ENCODE data around the gene FOXE1. TPM values are rescaled to one million over a fixed set of nuclear protein-coding genes. Genes with fewer than 3 reads are reported as not detected.

Gene FOXE1
- polyA plus RNA-seq, 4 donors, result 0.04 to 0.06 TPM; not detected in 2

- no peak for DNase-seq (ENCODE audit: low read depth in 4 of 4, low spot score in 3 of 4)
Observed at GRCh38 chr9:97847474-97848214, 5.4 kb upstream of the FOXE1 start.

GRCh38 chr9:97848215-97848479 lies 4.9 kb upstream of the FOXE1 start:
- no peak for DNase-seq (ENCODE audit: low read depth in 4 of 4, low spot score in 3 of 4)

DNA sequence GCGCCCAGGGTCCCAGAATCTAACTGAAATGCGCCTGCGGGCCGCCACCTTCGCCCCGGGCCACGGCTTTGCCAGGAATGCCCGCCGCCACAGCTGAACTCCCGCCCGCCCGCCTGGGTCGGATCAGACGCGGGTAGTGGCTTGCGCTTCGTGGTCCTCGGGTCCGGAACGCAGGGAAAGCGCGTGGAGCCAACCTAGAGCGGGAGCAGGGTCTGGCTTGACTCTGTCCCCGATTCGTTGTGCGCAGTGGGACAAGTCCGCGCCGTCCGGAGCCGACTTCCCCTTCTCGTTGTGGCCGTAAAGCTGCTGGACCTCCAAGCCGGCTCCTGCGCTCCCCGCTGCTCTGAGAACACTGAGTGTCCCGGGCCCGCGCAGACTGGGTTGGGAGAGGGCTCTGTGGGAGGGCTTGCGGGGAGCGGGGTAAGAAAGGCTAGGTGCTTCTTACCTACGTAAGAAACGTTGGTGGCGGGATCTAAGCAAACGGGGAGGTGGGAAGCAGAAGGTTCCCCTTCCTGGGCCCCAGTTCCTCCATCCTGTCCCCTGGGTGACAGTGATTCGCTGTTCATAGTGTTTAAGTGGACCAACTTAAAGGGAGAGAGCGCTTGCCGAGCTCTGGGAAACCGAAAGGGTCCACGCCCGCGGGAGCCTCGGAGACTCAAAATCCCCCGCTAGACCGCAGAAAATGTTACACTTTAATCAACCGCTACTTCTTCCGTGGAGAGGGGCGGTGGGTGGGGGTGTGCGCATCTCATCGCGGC lies 4.4 kb upstream of the FOXE1 start:
- no peak for DNase-seq (ENCODE audit: low read depth in 4 of 4, low spot score in 3 of 4)

DNA sequence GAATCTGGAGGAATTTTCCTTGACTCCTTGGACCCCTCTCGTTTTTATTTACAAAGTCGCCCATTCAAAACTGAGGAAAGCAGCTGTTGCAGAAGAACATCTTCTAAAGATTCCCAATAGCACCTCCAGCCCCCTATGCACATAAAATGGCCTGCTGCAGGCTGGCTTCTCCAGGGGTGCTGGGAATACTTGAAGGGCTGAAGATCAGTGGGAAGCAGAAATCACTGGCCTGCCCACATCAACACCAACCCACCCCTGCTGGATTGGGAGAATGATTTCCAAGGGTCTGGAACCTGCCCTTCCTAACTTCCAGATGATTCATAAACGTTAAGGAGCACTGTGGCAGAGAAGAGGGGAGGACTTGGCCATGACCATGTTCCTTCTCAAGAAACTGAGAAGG lies 3.0 kb upstream of the FOXE1 start:
- DNase-seq (ENCODE audit: low read depth in 4 of 4, low spot score in 3 of 4), result no peak

DNA sequence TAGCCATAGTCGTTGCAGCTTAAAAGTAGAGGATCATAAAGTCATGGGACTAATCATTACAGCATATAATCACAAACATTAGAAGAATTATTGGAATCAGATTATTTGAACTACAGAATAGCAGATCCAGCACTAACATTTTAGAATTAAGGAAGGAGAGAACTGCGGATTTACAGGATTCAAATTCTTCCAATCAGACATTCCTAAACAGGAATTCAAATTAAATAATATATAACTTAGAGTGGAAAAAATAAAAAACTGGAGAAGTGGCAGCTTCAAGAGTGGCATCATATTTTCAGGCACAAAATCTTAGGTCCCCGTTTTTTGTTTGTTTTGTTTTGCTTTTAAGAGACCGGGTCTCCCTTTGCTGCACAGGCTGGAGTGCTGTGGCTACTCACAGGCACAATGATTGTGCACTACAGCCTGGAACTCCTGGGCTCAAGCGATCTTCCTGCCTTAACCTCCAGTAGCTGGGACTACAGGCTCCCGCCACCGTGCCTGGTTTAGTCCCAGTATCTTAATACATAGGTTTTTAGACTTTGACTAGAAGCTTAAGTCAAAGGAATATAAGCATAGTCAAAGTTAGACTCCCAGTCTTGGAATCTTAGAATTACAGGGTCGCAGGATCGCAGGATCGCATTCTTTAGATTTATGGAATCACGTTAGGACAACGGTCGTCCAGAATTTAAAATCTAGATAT lies 2.1 kb upstream of the FOXE1 start:
- DNase-seq (ENCODE audit: low read depth in 4 of 4, low spot score in 3 of 4), result no peak

DNA sequence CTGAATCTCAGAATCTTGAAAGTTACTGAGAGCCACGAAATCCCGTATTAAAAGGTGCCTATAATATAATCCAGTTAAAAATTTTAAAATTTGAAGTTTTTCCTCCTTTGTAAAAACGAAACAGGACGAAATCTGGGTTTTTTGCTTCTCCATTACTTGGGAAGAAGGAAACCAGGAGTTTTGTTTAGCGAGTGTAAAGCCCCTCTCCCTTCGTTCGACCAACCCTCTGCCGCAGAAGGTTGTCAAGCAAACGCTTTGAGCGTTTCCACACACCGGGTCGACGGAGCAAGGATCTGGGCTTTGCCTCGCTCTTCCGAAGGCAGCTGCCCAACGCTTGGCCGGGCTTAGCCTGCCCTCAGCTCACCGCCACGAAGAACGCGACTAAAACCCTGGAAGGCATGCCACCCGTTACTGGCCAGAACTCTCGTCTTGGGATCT lies 1.6 kb upstream of the FOXE1 start:
- no peak for DNase-seq (ENCODE audit: low read depth in 4 of 4, low spot score in 3 of 4)

- DNase-seq (ENCODE audit: low read depth in 4 of 4, low spot score in 3 of 4), result no peak
Observed at GRCh38 chr9:97852001-97852398, 1.0 kb upstream of the FOXE1 start.

- DNase-seq (ENCODE audit: low read depth in 4 of 4, low spot score in 3 of 4), result no peak
Observed at GRCh38 chr9:97852399-97853055, 499 bp upstream of the FOXE1 start.

GRCh38 chr9:97853844-97854695 lies 1.0 kb downstream of the FOXE1 start:
- no peak for DNase-seq (ENCODE audit: low read depth in 4 of 4, low spot score in 3 of 4)

GRCh38 chr9:97854696-97855485 lies 1.9 kb downstream of the FOXE1 start:
- no peak for DNase-seq (ENCODE audit: low read depth in 4 of 4, low spot score in 3 of 4)

DNA sequence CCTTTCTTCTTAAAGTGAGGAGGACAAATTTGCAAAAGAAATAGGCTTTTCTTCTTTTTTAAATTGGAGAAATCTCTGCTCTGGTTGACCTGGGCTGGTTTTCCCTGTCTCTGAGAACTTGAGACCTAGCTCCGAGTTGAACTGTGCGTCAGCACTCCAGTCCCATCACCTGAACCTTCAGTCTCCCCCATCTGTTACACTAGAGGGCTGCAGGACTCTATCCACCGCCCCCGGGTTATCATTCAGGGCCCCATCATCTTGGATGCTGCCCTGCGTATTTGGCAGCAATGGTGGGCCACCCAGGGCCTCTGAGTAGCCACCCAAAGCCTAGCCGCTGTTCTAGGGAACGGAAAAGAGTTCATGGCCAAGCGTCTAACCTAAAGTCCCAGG lies 2.5 kb downstream of the FOXE1 start:
- DNase-seq (ENCODE audit: low read depth in 4 of 4, low spot score in 3 of 4), result no peak

DNA sequence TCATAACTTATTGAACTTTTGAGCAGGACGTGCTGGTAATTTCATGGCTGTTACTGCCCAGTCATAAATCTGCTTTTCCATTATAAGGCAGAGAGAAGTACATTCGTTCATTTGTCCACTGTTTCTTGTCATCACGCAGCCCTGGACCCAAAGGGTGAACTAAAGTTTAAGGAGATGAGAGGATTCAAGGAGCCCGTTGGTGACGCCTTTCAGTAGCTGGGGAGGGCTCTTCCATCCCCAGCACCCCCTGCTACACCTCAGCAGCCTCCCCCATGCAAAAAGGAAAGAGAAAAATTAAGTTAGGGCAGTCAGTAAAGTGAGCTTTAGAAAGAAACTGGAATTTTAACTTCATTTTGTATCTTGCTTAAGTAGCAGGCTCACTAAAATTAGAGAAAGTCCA lies 2.9 kb downstream of the FOXE1 start:
- no peak for DNase-seq (ENCODE audit: low read depth in 4 of 4, low spot score in 3 of 4)

DNA sequence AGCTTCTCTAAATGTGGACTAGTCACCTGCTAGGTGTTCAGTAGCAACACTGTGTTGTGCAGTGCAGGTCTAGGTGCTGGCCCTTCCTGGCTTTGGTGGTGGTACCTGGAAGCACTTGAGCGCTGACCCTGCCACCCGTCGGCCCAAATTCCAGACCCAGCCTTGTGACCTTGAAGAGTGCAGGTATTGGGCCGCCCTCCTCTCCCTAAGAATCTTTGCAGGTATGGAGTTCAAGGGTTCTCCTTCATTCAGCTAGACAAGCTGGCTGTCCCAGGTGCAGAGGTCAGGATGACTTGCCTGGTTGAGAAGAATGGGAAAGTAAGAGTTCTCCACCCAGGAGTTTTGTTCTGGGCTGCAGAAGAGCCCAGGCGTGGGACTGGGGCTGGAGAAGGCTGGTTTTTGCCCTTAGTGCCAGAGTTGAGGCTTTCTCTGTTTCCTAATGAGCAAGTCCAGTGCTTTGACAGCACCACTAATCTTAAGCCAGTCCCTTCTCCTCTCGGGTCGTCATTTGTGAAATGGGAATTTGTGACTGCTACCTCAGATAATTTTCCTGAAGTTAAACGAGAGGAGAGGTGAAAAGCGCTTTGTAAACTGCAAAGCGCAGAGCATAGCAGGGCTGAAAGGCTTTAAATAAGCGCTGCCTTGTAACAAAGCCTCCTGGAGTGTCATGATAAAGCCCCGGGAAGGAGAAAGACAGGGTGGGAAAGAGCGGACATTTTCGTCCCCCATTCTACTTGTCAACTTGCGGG lies 4.0 kb downstream of the FOXE1 start:
- DNase-seq (ENCODE audit: low read depth in 4 of 4, low spot score in 3 of 4), result no peak

- no peak for DNase-seq (ENCODE audit: low read depth in 4 of 4, low spot score in 3 of 4)
Observed at GRCh38 chr9:97857606-97858392, 4.8 kb downstream of the FOXE1 start.

DNA sequence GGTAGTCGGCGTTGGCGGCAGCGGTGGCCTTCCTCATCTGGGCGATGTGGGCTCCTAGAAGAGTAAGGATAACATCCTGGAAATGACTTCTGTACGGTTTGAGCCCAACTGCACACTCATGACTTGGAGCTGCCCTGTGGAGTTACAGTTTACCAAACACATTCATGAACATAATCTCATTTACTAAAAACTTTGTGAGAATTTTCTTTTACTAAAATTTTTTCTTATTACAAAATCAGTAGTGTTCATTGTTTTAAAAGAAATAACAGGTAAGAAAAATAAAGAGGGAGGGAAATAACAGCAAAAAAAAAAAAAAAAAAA lies 5.3 kb downstream of the FOXE1 start:
- no peak for DNase-seq (ENCODE audit: low read depth in 4 of 4, low spot score in 3 of 4)

GRCh38 chr9:97858826-97859225 lies 5.8 kb downstream of the FOXE1 start:
- DNase-seq (ENCODE audit: low read depth in 4 of 4, low spot score in 3 of 4), result no peak

DNA sequence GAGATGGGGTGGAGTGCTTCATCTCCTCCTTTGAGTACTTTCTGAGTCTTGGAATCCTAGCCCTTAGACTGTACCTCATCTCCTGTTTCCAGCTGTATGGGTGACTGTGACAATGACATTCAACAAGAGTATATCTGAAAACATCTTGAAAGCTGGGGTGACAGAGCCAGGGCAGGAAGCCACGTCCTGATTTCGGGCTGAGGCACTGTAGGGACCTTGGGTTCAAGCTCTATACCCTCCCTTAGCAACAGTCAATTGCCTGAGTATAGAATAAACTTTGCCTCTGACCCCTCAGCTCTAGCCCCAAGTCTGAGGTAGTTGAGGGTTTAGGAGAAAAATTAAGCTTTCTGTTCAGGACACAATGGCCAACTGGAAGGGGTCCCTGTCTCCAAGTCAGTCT lies 6.3 kb downstream of the FOXE1 start:
- no peak for DNase-seq (ENCODE audit: low read depth in 4 of 4, low spot score in 3 of 4)

- DNase-seq (ENCODE audit: low read depth in 4 of 4, low spot score in 3 of 4), result no peak
Observed at GRCh38 chr9:97860451-97861147, 7.6 kb downstream of the FOXE1 start.

All from right renal pelvis (tissue), 4 donors.